Esophagus muscularis mucosa (tissue), 4 donors: ENCODE results near the gene GRID1. TPM values are rescaled to one million over a fixed set of nuclear protein-coding genes. Genes with fewer than 3 reads are reported as not detected.

Experiments
- DNase-seq: peaks from one replicate; pipeline ENCODE4 v3.0.0-alpha.2; 2017; ENCODE audit errors: extremely low spot score
- H3K27ac ChIP-seq, 4 donors: fragments of 200-600 bp; sonication (generic); replicated peaks in 1 of 4; 1 replicate in 3 of 4; 2 replicates in 1 of 4; pipeline ENCODE4 v1.5.1; 2016 to 2019; ENCODE audit warnings: mild to moderate bottlenecking in 1 of 4
- H3K27me3 ChIP-seq, 4 donors: fragments of 200-600 bp; sonication (generic); one replicate each; pipeline versions ENCODE4 v1.5.1 to v1.6.0; 2016 to 2019
- H3K36me3 ChIP-seq, 4 donors: fragments of 200-600 bp; sonication (generic); one replicate each; pipeline ENCODE4 v1.5.1; 2016 to 2019
- H3K4me1 ChIP-seq, 4 donors: fragments of 200-600 bp; sonication (generic); one replicate each; pipeline ENCODE4 v1.5.1; 2016 to 2019
- H3K4me3 ChIP-seq, 4 donors: fragments of 200-600 bp; sonication (generic); 1 replicate in 2 of 4; 2 replicates in 2 of 4; pipeline ENCODE4 v1.5.1; 2016 to 2019; ENCODE audit warnings: mild to moderate bottlenecking in 4 of 4, moderate library complexity in 1 of 4
- H3K9me3 ChIP-seq, 4 donors: fragments of 200-600 bp; sonication (generic); 1 replicate in 3 of 4; 2 replicates in 1 of 4; pipeline ENCODE4 v1.5.1; 2016 to 2019
- CTCF ChIP-seq, 3 experiments: fragments of 200-600 bp in 2 of 3; fragments of 450-650 bp in 1 of 3; sonication (generic) in 2 of 3; IDR thresholded peaks; one replicate each; pipeline ENCODE4 v1.5.1; 2017 to 2019; ENCODE audit warnings: antibody characterized with exemption in 3 of 3, mild to moderate bottlenecking in 2 of 3, moderate library complexity in 1 of 3
- EP300 ChIP-seq: sonication (generic); formaldehyde crosslinking; IDR thresholded peaks from one replicate; pipeline ENCODE4 v1.6.1; 2017; ENCODE audit warnings: antibody characterized with exemption
- POLR2A ChIP-seq: fragments of 450-650 bp; IDR thresholded peaks from one replicate; pipeline ENCODE4 v1.6.1; 2017; ENCODE audit warnings: antibody characterized with exemption, moderate library complexity, mild to moderate bottlenecking, low read depth
- POLR2AphosphoS5 ChIP-seq, 2 donors: sonication (generic); formaldehyde crosslinking; IDR thresholded peaks; one replicate each; pipeline ENCODE4 v1.6.1; 2017; ENCODE audit warnings: antibody characterized with exemption in 2 of 2
- WGBS: methylation state at CpG from one replicate; pipeline ENCODE4 v1.1.5; 2018; 5-methylcytosine and 5-hydroxymethylcytosine counted together
- intact Hi-C: fragments of 100-400 bp; cut with DNase I; formaldehyde crosslinking; loops from one replicate; pipeline ENCODE4 v1.15.1; 2023
- total RNA-seq, 4 donors: library from RNA; depleted of rRNA; stranded (reverse); fragments of >200 nt; gene quantifications; one replicate each; pipeline versions ENCODE4 v1.1.0 to v1.2.1, GENCODE V29; 2016

The GRID1 gene
- total RNA-seq, 4 donors from 2014 or later: under 0.01 to 1.3 (median 1.1) TPM

GRCh38 chr10:85792533-85792858 lies 574.1 kb downstream of the GRID1 start:
- DNase-seq: no peak
- H3K27me3 ChIP-seq: no peaks in the 10 kb centered on the region
- no peaks in the 10 kb centered on the region for H3K9me3 ChIP-seq
- 51% methylated on average over 3 of the region's 3 CpGs for WGBS
- H3K4me3 ChIP-seq: no peak overlapping the region
- no peaks in the 10 kb centered on the region for H3K36me3 ChIP-seq
- H3K4me1 ChIP-seq: peaks cover 0 to 32% (median 16%) of the 10 kb centered on the region in 4 donors
- TF ChIP-seq CTCF (IDR thresholded peaks at IDR 0.05) (no peak), EP300 (no peak), POLR2A (no peak), POLR2AphosphoS5 (IDR thresholded peaks at IDR 0.05) (no peak)
- intact Hi-C loops: no loop called here
- H3K27ac ChIP-seq: peak overlapping the region in 1 of 4 donors; percentile 18

GRCh38 chr10:85791818-85792532 lies 574.6 kb downstream of the GRID1 start:
- intact Hi-C loops: no loop called here
- DNase-seq: no peak
- WGBS: 59% methylated on average over 5 of the region's 5 CpGs
- H3K9me3 ChIP-seq: no peaks in the 10 kb centered on the region
- H3K36me3 ChIP-seq: no peaks in the 10 kb centered on the region
- H3K4me3 ChIP-seq: no peak overlapping the region
- H3K27me3 ChIP-seq: no peaks in the 10 kb centered on the region
- no peak overlapping the region for H3K27ac ChIP-seq
- peaks cover 0 to 32% (median 16%) of the 10 kb centered on the region in 4 donors for H3K4me1 ChIP-seq
- TF ChIP-seq POLR2AphosphoS5 (IDR thresholded peaks at IDR 0.05): peak in 1 of 2 donors; percentile 18
- no peak for TF ChIP-seq EP300
- TF ChIP-seq CTCF (IDR thresholded peaks at IDR 0.05): peak in 2 of 3 experiments; percentile 25

DNA sequence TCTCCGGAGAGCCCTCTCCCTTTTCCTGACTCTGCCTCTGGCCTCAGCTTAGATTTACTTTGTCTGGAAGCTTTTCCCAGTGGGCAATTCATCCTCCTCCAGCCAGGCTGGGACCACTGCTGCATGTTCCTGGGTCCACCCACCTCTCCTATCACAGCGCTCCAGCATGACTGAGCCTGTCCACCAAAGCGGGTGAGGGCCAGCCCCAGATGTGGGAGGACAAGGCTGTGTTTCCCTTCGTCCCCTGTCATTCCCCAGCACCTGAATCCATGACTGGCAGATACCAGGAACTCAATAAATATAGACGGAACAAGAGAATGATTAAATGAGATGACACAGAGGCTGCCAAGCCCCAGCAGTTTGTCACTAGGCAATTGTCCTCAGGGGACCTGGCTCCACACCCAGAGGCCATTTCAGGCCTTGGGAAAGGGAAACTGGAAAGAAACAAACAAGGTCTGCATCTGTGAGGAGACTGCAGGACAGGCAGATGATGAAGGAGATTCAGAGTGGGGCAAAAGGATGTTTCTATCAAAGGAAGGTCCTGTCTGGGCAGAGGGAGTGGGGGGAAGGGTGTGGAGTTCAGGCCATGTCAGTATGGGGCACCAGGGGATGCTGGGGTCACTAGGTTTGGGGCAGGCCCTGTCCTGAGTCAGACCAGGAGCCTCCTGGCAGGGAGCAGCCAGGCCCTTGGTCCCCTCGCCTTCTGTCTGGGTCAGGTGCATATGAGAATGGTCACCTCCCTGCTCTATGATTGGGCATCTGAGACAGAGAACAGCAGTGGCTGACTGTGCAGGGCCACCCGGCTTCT lies 576.4 kb downstream of the GRID1 start:
- Histone ChIP-seq H3K36me3 (no peaks in the 10 kb centered on the region), H3K4me1 (peaks cover 0 to 32% (median 16%) of the 10 kb centered on the region in 4 donors), H3K27ac (no peak overlapping the region), H3K4me3 (no peak overlapping the region), H3K27me3 (no peaks in the 10 kb centered on the region), H3K9me3 (no peaks in the 10 kb centered on the region)
- DNase-seq: no peak
- 81% methylated on average over 6 of the region's 7 CpGs for WGBS
- TF ChIP-seq EP300 (no peak), POLR2AphosphoS5 (IDR thresholded peaks at IDR 0.05) (no peak), POLR2A (no peak), CTCF (IDR thresholded peaks at IDR 0.05) (no peak)
- intact Hi-C loops: no loop called here

DNA sequence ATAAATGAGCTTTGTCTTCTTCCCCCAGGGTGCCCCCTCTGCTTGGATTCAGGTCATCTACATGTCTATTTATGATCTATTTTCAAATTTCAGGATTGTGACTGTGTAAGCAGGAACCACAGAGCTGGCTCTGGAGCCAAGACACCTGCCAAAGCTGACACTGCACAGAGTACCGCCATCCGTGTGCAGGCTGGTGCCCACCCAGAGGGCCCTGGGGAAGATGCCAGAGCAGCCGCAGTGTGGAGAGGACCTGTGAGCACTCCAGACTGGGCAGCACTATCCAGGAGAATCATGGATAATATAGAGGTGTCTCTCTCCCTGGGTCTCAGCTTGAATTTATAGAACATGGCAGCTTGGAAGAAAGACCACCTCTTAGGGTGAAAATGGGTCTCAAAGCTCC lies 577.5 kb downstream of the GRID1 start:
- peaks cover 0 to 32% (median 16%) of the 10 kb centered on the region in 4 donors for H3K4me1 ChIP-seq
- H3K36me3 ChIP-seq: no peaks in the 10 kb centered on the region
- H3K4me3 ChIP-seq: no peak overlapping the region
- H3K9me3 ChIP-seq: no peaks in the 10 kb centered on the region
- H3K27ac ChIP-seq: no peak overlapping the region
- DNase-seq: no peak
- intact Hi-C loops: no loop called here
- H3K27me3 ChIP-seq: no peaks in the 10 kb centered on the region
- TF ChIP-seq POLR2AphosphoS5 (IDR thresholded peaks at IDR 0.05) (no peak), POLR2A (no peak), CTCF (IDR thresholded peaks at IDR 0.05) (no peak), EP300 (no peak)
- 81% methylated on average over 3 of the region's 3 CpGs for WGBS
